Heart left ventricle (tissue), 16 donors: Measurements from ENCODE around the gene EIF4E2. TPM values are rescaled to one million over a fixed set of nuclear protein-coding genes. Genes with fewer than 3 reads are reported as not detected.

Experiments used
- ATAC-seq, 4 donors: fragments of 200-7000 bp; cut with Tn5 transposase; one replicate each; pipeline ENCODE4 v1.9.1; 2020 to 2022; ENCODE audit warnings: moderate library complexity in 4 of 4, mild to moderate bottlenecking in 3 of 4, moderate number of reproducible peaks in 1 of 4
- DNase-seq, 5 donors: peaks; one replicate each; pipeline ENCODE4 v3.0.0-alpha.2; 2020
- H3K27ac ChIP-seq, 12 donors: fragments of 200-600 bp; sonication (generic) in 4 of 12; one replicate each; pipeline versions ENCODE4 v1.5.0 to v1.8.0; 2016 to 2022; ENCODE audit warnings: mild to moderate bottlenecking in 2 of 12
- H3K27me3 ChIP-seq, 9 donors: fragments of 200-600 bp; sonication (generic) in 2 of 9; one replicate each; pipeline versions ENCODE4 v1.5.1 to v1.8.0; 2016 to 2022; ENCODE audit warnings: mild to moderate bottlenecking in 3 of 9
- H3K36me3 ChIP-seq, 9 donors: fragments of 200-600 bp; sonication (generic) in 2 of 9; one replicate each; pipeline versions ENCODE4 v1.5.0 to v1.8.0; 2018 to 2022; ENCODE audit warnings: mild to moderate bottlenecking in 2 of 9
- H3K4me1 ChIP-seq, 12 donors: fragments of 200-600 bp; sonication (generic) in 4 of 12; one replicate each; pipeline versions ENCODE4 v1.5.0 to v1.8.0; 2016 to 2022; ENCODE audit warnings: mild to moderate bottlenecking in 3 of 12
- H3K4me3 ChIP-seq, 12 donors: fragments of 200-600 bp; sonication (generic) in 4 of 12; one replicate each; pipeline versions ENCODE4 v1.5.0 to v1.8.0; 2017 to 2022; ENCODE audit warnings: mild to moderate bottlenecking in 9 of 12, moderate library complexity in 4 of 12
- H3K9me3 ChIP-seq, 12 donors: fragments of 200-600 bp; sonication (generic) in 4 of 12; one replicate each; pipeline versions ENCODE4 v1.5.0 to v1.8.0; 2016 to 2022; ENCODE audit warnings: mild to moderate bottlenecking in 1 of 12
- CTCF ChIP-seq, 12 donors: fragments of 200-600 bp; sonication (generic) in 4 of 12; IDR thresholded peaks; one replicate each; pipeline versions ENCODE4 v1.5.0 to v1.8.0; 2018 to 2022; ENCODE audit warnings: antibody characterized with exemption in 12 of 12, mild to moderate bottlenecking in 5 of 12
- POLR2A ChIP-seq, 2 donors: fragments of 450-650 bp; IDR thresholded peaks; one replicate each; pipeline ENCODE4 v1.6.1; 2017; ENCODE audit warnings: antibody characterized with exemption in 2 of 2, mild to moderate bottlenecking in 2 of 2, moderate library complexity in 2 of 2
- WGBS, 4 donors: extraction: QIAGEN DNeasy Blood & Tissue Kit in 2 of 4; methylation state at CpG; one replicate each; pipeline versions ENCODE4 v1.1.5 to v1.1.7; 2013 to 2018; 5-methylcytosine and 5-hydroxymethylcytosine counted together
- intact Hi-C, 10 donors: fragments of 100-400 bp; cut with DNase I; formaldehyde crosslinking; loops; one replicate each; pipeline versions ENCODE4 v1.11.1 to v1.14.2; 2022
- polyA plus RNA-seq, 2 donors: library from polyadenylated mRNA; stranded (reverse); fragments of 200-250 nt; gene quantifications; one replicate each; pipeline ENCODE4 v1.2.3, GENCODE V29; 2013
- total RNA-seq, 9 donors: library from RNA; depleted of rRNA in 2 of 9; stranded (reverse); fragments of >200 nt in 2 of 9; fragmentation: NEBNext Ultra II Directional in 3 of 9; extraction: Animal tissue kit (Norgen Biotek cat#: 25700) in 3 of 9; gene quantifications; one replicate each; pipeline versions ENCODE4 v1.1.0 to v1.2.4, GENCODE V29; 2016 to 2023
- donor health status: ischemic (EF 13 %, LVEDD 7.1; RV severe dilation, severe dysfunction).
- donor health status: healthy with polysubstance abuse.
- donor health status: DM: no; HTN: yes; CAD: no.
- donor health status: DM: no; HTN: no; CAD: no.
- donor health status: ischemic (EF 25% LVEDD 6.9; RV normal size, moderate dysfunction).
- donor health status: ischemic (EF 25% LVEDD 5.7; RV mildly dilated, moderate dysfunction).
- donor health status: healthy.
- donor health status: DM: yes; HTN: yes; CAD: no.
- donor health status: ischemic (EF 35%, LVEDD 5.7; RV mildly dilated, moderate dysfunction).
- donor health status: nonischemic (EF 11% LVEDD 7.7; RV severe dilation, severe dysfunction).
- donor health status: DM: yes; HTN: yes; CAD: no.
- donor health status: PGD.
- donor health status: ischemic (EF 29% LVEDD 5.4; RV normal size, mild dysfunction).
- donor health status: nonischemic (EF 23%, LVEDD 6.1; RV moderate dilation, normal function).

EIF4E2 gene
- total and polyA plus RNA-seq, 11 donors: 15.3 to 54.0 (median 38.8) TPM

DNA sequence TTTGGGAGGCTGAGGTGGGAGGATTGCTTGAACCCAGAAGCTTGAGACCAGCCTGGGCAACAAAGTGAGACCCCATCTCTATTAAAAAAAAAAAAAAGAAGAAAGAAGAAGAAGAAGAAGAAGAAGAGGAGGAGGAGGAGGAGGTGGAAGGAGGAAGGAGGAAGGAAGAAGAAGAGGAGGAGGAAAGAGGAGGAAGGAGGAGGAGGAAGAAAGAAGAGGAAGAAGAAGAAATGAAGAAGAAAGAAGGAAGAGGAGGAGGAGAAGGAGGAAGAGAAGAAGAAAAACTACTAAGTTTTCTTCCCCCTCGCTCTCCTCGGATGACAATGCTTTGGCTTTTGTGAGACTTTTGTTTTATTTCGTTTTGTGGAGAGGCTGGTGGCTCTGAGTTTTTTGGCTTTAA lies 52.8 kb downstream of the EIF4E2 start:
- no peak overlapping the region for H3K27ac ChIP-seq
- no peaks in the 10 kb centered on the region for H3K36me3 ChIP-seq
- intact Hi-C loops: loop anchor here in 4 of 10 donors (5.0 to 10.0 kb wide), 5 partner anchors 232 to 652 kb away; partner anchors contain the start of gene ATG16L1 (in 1 of the 4)
- ATAC-seq (no peak), DNase-seq (no peak)
- H3K27me3 ChIP-seq: no peaks in the 10 kb centered on the region
- TF ChIP-seq POLR2A (IDR thresholded peaks at IDR 0.05): no peak
- no peak for TF ChIP-seq CTCF (IDR thresholded peaks at IDR 0.05)
- no peak overlapping the region for H3K4me3 ChIP-seq
- H3K4me1 ChIP-seq: peaks cover 0 to 7% (median 0%) of the 10 kb centered on the region in 12 donors
- WGBS, 4 donors: 66 to 84% (median 82%) methylated on average over 3 of the region's 3 CpGs
- no peaks in the 10 kb centered on the region for H3K9me3 ChIP-seq

DNA sequence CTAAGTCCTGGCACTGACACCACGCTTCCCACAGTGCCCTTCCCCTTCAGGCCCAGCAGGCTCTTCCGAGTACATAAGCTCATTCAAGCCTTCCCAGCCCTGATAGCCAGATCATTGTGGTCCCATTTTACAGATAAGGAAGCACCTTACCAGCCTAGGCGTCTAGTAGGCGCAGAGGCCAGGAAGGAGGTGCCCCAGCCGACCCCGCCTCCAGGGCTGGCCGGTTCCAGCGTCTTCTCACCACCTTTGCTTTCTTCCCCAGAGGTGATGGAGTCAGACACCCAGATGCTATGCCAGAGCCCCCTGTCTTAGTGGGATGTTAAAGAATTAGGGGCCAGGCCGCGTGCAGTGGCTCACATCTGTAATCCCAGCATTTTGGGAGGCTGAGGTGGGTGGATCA lies 54.0 kb downstream of the EIF4E2 start:
- Histone ChIP-seq H3K27ac (no peak overlapping the region), H3K4me3 (no peak overlapping the region), H3K9me3 (no peaks in the 10 kb centered on the region), H3K4me1 (peaks cover 0 to 7% (median 0%) of the 10 kb centered on the region in 12 donors), H3K36me3 (no peaks in the 10 kb centered on the region), H3K27me3 (no peaks in the 10 kb centered on the region)
- ATAC-seq: no peak
- 92 to 96% (median 94%) methylated on average over 10 of the region's 10 CpGs for WGBS, 4 donors
- TF ChIP-seq CTCF (IDR thresholded peaks at IDR 0.05) (no peak), POLR2A (IDR thresholded peaks at IDR 0.05) (no peak)
- DNase-seq: no peak
- intact Hi-C loops: loop anchor here in 4 of 10 donors (5.0 to 10.0 kb wide), 5 partner anchors 230 to 650 kb away; partner anchors contain the start of gene ATG16L1 (in 1 of the 4)

DNA sequence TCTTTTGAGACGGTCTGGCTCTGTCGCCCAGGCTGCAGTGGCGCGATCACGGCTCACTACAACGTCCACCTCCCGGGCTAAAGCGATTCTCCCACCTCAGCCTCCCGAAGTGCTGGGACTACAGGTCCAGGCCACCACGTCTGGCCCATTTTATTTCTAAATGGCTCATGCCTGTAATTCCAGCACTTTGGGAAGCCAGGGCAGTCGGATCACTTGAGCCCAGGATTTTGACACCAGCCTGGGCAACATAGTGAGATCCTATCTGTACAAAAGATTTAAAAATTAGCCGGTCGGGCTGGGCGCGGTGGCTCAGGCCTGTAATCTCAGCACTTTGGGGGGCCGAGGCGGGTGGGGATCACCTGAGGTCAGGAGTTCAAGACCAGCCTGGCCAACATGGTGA lies 56.5 kb downstream of the EIF4E2 start:
- peaks cover 0 to 11% (median 0%) of the 10 kb centered on the region in 12 donors for H3K4me1 ChIP-seq
- 91 to 95% (median 91%) methylated on average over 17 of the region's 17 CpGs for WGBS, 4 donors
- no peak for DNase-seq
- H3K36me3 ChIP-seq: no peaks in the 10 kb centered on the region
- no peak overlapping the region for H3K4me3 ChIP-seq
- H3K27ac ChIP-seq: no peak overlapping the region
- no peak for TF ChIP-seq POLR2A (IDR thresholded peaks at IDR 0.05)
- TF ChIP-seq CTCF (IDR thresholded peaks at IDR 0.05): no peak
- no peaks in the 10 kb centered on the region for H3K27me3 ChIP-seq
- intact Hi-C loops: loop anchor here (2.0 to 10.0 kb wide), 9 partner anchors 60 to 648 kb away; partner anchors contain the start of gene ATG16L1 (in 9 of the 10)
- no peaks in the 10 kb centered on the region for H3K9me3 ChIP-seq
- no peak for ATAC-seq

DNA sequence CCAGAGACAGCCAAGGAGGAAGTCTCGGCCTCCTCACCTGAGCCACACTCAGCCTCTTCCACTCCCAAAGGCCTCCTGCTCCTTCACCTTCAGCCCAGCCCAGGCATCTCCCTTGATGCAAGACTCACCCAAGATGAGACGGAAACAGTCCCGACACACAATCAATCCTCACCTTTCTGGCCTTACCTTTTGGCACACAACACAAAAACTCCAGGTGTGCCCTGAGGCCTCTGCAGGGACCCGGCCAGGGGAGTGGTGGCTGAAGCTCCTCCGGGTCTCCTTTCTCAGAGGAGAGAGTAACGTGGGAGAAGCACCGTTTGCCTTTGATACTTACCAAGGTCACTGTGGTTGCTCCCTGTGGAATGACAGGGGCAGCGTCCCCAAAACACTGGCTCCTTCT lies 59.1 kb downstream of the EIF4E2 start:
- TF ChIP-seq POLR2A (IDR thresholded peaks at IDR 0.05) (no peak), CTCF (IDR thresholded peaks at IDR 0.05) (no peak)
- Histone ChIP-seq H3K27me3 (no peaks in the 10 kb centered on the region), H3K4me1 (peaks cover 0 to 11% (median 0%) of the 10 kb centered on the region in 12 donors), H3K4me3 (no peak overlapping the region), H3K9me3 (no peaks in the 10 kb centered on the region), H3K27ac (no peak overlapping the region), H3K36me3 (no peaks in the 10 kb centered on the region)
- WGBS, 4 donors: 84 to 88% (median 86%) methylated on average over 8 of the region's 8 CpGs
- ATAC-seq (no peak), DNase-seq (no peak)
- intact Hi-C loops: loop anchor here in 8 of 10 donors (5.0 to 10.0 kb wide), 7 partner anchors 58 to 645 kb away; partner anchors contain the start of gene ATG16L1 (in 6 of the 8)
